Epithelial cell of proximal tubule (primary cell): ENCODE results near the gene ARHGDIB. TPM values are rescaled to one million over a fixed set of nuclear protein-coding genes. Genes with fewer than 3 reads are reported as not detected.

Experiments
- DNase-seq: peaks from one replicate; pipeline ENCODE4 v3.0.0-alpha.2; 2011; ENCODE audit warnings: low read depth
- H3K4me3 ChIP-seq: 2 replicates; pipeline ENCODE4 v1.5.1; 2011; ENCODE audit warnings: low read depth, mild to moderate bottlenecking, low read length
- CTCF ChIP-seq: conservative IDR thresholded peaks from 2 replicates; pipeline ENCODE4 v1.5.1; 2012; ENCODE audit warnings: low read depth, mild to moderate bottlenecking, low read length
- total RNA-seq: library from RNA; depleted of rRNA; stranded (reverse); fragments of >200 nt; gene quantifications from 2 replicates; pipeline ENCODE4 v1.2.3, GENCODE V29; 2015

Gene ARHGDIB
- 23.9 and 41.6 TPM in 2 replicates for total RNA-seq

GRCh38 chr12:14961466-14962152, at the start of gene ARHGDIB:
Gene ARHGDIB, minus strand, starts transcription at chr12:14961601. Its CDS starts 10,889 bp downstream, at chr12:14950712.
- no peak for TF ChIP-seq CTCF
- DNase-seq = no peak
- no peak within 1 kb of the TSS for H3K4me3 ChIP-seq

- TF ChIP-seq CTCF = peak; percentile 56
- no peak for DNase-seq
- no peak overlapping the region for H3K4me3 ChIP-seq
Observed at GRCh38 chr12:15011162-15011561, 49.8 kb upstream of the ARHGDIB start.

GRCh38 chr12:15007551-15007950, 46.1 kb upstream of the ARHGDIB start:
- no peak for DNase-seq
- no peak for TF ChIP-seq CTCF
- H3K4me3 ChIP-seq = no peak overlapping the region

GRCh38 chr12:15005064-15005463, 43.7 kb upstream of the ARHGDIB start:
- no peak overlapping the region for H3K4me3 ChIP-seq
- no peak for DNase-seq
- TF ChIP-seq CTCF = no peak

- no peak overlapping the region for H3K4me3 ChIP-seq
- no peak for TF ChIP-seq CTCF
- no peak for DNase-seq
Observed at GRCh38 chr12:15004421-15004820, 43.0 kb upstream of the ARHGDIB start.

GRCh38 chr12:15001733-15002382, 40.5 kb upstream of the ARHGDIB start:
- DNase-seq = no peak
- H3K4me3 ChIP-seq = no peak overlapping the region
- TF ChIP-seq CTCF = no peak

GRCh38 chr12:15000575-15000974, 39.2 kb upstream of the ARHGDIB start:
- TF ChIP-seq CTCF = no peak
- H3K4me3 ChIP-seq = no peak overlapping the region
- no peak for DNase-seq
